Measurements from ENCODE around the gene ESYT2. TPM values are rescaled to one million over a fixed set of nuclear protein-coding genes. Genes with fewer than 3 reads are reported as not detected.
A peak's percentile ranks its signal among the peaks of the same experiment; 100 is the strongest.

The ESYT2 gene
- total RNA-seq, 1 experiment from 2014 or later = 39.0 TPM

GRCh38 chr7:158730383-158731346, 98.6 kb downstream of the ESYT2 start:
- Histone ChIP-seq H3K23me2 (ENCODE audit: insufficient read length, low read depth, low read length, poor library complexity, severe bottlenecking) (no peaks in the 10 kb centered on the region), H3K9ac (ENCODE audit: extremely low read depth, insufficient read length, low read length) (no peak overlapping the region), H2BK120ac (ENCODE audit: low read depth, low read length, poor library complexity, severe bottlenecking) (no peak overlapping the region), H3K4ac (ENCODE audit: low read depth, low read length) (no peak overlapping the region), H3K4me1 (ENCODE audit: insufficient read depth, low read length) (no peaks in the 10 kb centered on the region; the same call in 1 of the 2 replicates), H3K18ac (ENCODE audit: insufficient read length, low read depth, low read length) (no peak overlapping the region), H3T11ph (ENCODE audit: low read length) (no peak overlapping the region), H4K8ac (replicated peaks; ENCODE audit: insufficient read length, low read depth, low read length) (no peak overlapping the region), H4K5ac (ENCODE audit: insufficient read length, low read depth, low read length) (no peak overlapping the region), H3K14ac (ENCODE audit: insufficient read depth, low read length) (no peak overlapping the region), H2BK5ac (ENCODE audit: insufficient read length, low read length) (no peak overlapping the region), H3K9me3 (ENCODE audit: control insufficient read depth, low read depth, low read length) (no peaks in the 10 kb centered on the region), H3K4me2 (ENCODE audit: insufficient read depth, insufficient read length, low read length) (no peak overlapping the region), H3K79me1 (ENCODE audit: insufficient read depth, low read depth, low read length, poor library complexity, severe bottlenecking) (no peaks in the 10 kb centered on the region), H3K27me3 (ENCODE audit: insufficient read depth, low read length) (no peaks in the 10 kb centered on the region), H2BK20ac (ENCODE audit: low read depth, low read length, poor library complexity, severe bottlenecking) (no peak overlapping the region), H3K27ac (ENCODE audit: insufficient read length, low read depth, low read length) (no peak overlapping the region), H2AFZ (ENCODE audit: low read length) (no peak overlapping the region), H2AK5ac (ENCODE audit: insufficient read length, low read length) (no peak overlapping the region), H2BK15ac (ENCODE audit: low read depth, low read length) (no peak overlapping the region), H4K20me1 (ENCODE audit: control insufficient read depth, insufficient read depth, insufficient read length) (no peaks in the 10 kb centered on the region), H4K91ac (ENCODE audit: insufficient read length, low read depth, low read length) (no peak overlapping the region), H3K79me2 (ENCODE audit: insufficient read depth, low read length) (no peaks in the 10 kb centered on the region), H3K56ac (ENCODE audit: insufficient read length, low read depth, low read length) (no peak overlapping the region), H2BK12ac (ENCODE audit: insufficient read length, low read depth, low read length) (no peak overlapping the region), H3K23ac (ENCODE audit: insufficient read length, low read depth, low read length) (no peak overlapping the region)
- no peaks in the 10 kb centered on the region for H3K27me3 Mint-ChIP-seq (ENCODE audit: low read depth)
- no CpG with 5 or more reads among the region's 23 CpGs for WGBS (ENCODE audit: extremely low coverage, insufficient read length, low lambda C conversion rate)
- peak overlapping the region in 2 of 3 experiments; percentile 1 to 16; a peak in 3 of 7 replicates for H3K27ac Mint-ChIP-seq
- no peak for DNase-seq
- no peak for TF ChIP-seq CTCF (conservative IDR thresholded peaks at IDR 0.05)
- peaks cover 11 to 39% of the 10 kb centered on the region in 2 experiments for H3K4me1 Mint-ChIP-seq
- H3K36me3 Mint-ChIP-seq (ENCODE audit: insufficient read depth in 1 of 3, low read depth in 3 of 3) = peaks cover 3 to 30% (median 28%) of the 10 kb centered on the region in 3 experiments; a peak in 5 of 7 replicates
- no peaks in the 10 kb centered on the region for H3K9me3 Mint-ChIP-seq
- H3K4me3 Mint-ChIP-seq = no peak overlapping the region
